H1 (cell line): ENCODE results near the gene PLAU. TPM values are rescaled to one million over a fixed set of nuclear protein-coding genes. Genes with fewer than 3 reads are reported as not detected.

Source experiments
- CTCF ChIA-PET: fragments of 300-600 bp; sonication (Branson Sonifier 250); formaldehyde crosslinking; loops from one replicate; lab custom pipeline; 2021; ENCODE audit not compliant: partially characterized antibody; lab: Charles Lee
- POLR2A ChIA-PET: fragments of 300-600 bp; sonication (Branson Sonifier 250); formaldehyde crosslinking; loops from one replicate; lab custom pipeline; 2021; ENCODE audit warnings: inconsistent platforms; ENCODE audit not compliant: partially characterized antibody; lab: Charles Lee
- DNase-seq, 2 experiments: peaks; one replicate each; pipeline versions ENCODE4 v3.0.0 to v3.0.0-alpha.2; 2010 to 2022; ENCODE audit warnings: low spot score in 2 of 2, low read depth in 1 of 2, mixed read lengths in 1 of 2
- FAIRE-seq: peaks from 2 replicates; lab custom pipeline; 2011; peaks lifted over from hg19 to GRCh38; lab: Jason Lieb, UNC
- H2AFZ ChIP-seq: 2 replicates; pipeline ENCODE4 v1.8.1; 2012; ENCODE audit warnings: low read length, inconsistent platforms
- H2AK5ac ChIP-seq: 2 replicates; pipeline ENCODE4 v1.6.1; 2013; ENCODE audit warnings: low read depth, low read length
- H2BK120ac ChIP-seq: replicated peaks from 2 replicates; pipeline ENCODE3; 2013; ENCODE audit warnings: low read depth, low read length, inconsistent platforms
- H2BK12ac ChIP-seq: 2 replicates; pipeline ENCODE4 v1.6.1; 2013; ENCODE audit warnings: low read depth, low read length
- H2BK15ac ChIP-seq: 2 replicates; pipeline ENCODE4 v1.6.1; 2013; ENCODE audit warnings: low read length
- H2BK20ac ChIP-seq: 2 replicates; pipeline ENCODE4 v1.6.1; 2013; ENCODE audit warnings: low read length
- H2BK5ac ChIP-seq: 2 replicates; pipeline ENCODE4 v1.6.1; 2013; ENCODE audit warnings: low read depth, low read length
- H3K14ac ChIP-seq: 2 replicates; pipeline ENCODE4 v1.6.1; 2013; ENCODE audit warnings: inconsistent platforms; ENCODE audit not compliant: insufficient read length
- H3K18ac ChIP-seq: 2 replicates; pipeline ENCODE4 v1.6.1; 2013; ENCODE audit warnings: low read length; ENCODE audit errors: extremely low read depth
- H3K23ac ChIP-seq: 2 replicates; pipeline ENCODE4 v1.6.1; 2013; ENCODE audit warnings: inconsistent platforms; ENCODE audit not compliant: insufficient read length
- H3K23me2 ChIP-seq: 2 replicates; pipeline ENCODE4 v1.6.1; 2013; ENCODE audit warnings: low read depth, low read length
- H3K27ac ChIP-seq: 2 replicates; pipeline ENCODE4 v1.6.1; 2011; ENCODE audit warnings: low read depth, low read length, inconsistent platforms
- H3K27me3 ChIP-seq, 4 experiments: replicated peaks in 1 of 4; 1 replicate in 1 of 4; 2 replicates in 3 of 4; pipeline versions ENCODE4 v1.6.1 to v1.8.1; 2011 to 2013; ENCODE audit warnings: low read length in 3 of 4, mild to moderate bottlenecking in 3 of 4, inconsistent platforms in 2 of 4, mixed read lengths in 2 of 4, moderate library complexity in 1 of 4; ENCODE audit not compliant: control insufficient read depth in 3 of 4, insufficient read depth in 3 of 4; ENCODE audit errors: extremely low read depth in 1 of 4
- H3K36me3 ChIP-seq, 4 experiments: 2 replicates each; pipeline versions ENCODE4 v1.6.1 to v1.8.1; 2011 to 2013; ENCODE audit warnings: mild to moderate bottlenecking in 4 of 4, low read length in 3 of 4, moderate library complexity in 2 of 4, control low read depth in 1 of 4, inconsistent platforms in 1 of 4; ENCODE audit not compliant: insufficient read depth in 4 of 4, control insufficient read depth in 2 of 4
- H3K4ac ChIP-seq: replicated peaks from 2 replicates; pipeline ENCODE3; 2013; ENCODE audit warnings: low read length, low read depth, mixed read lengths, inconsistent platforms; ENCODE audit not compliant: insufficient read length
- H3K4me1 ChIP-seq, 4 experiments: replicated peaks in 1 of 4; 1 replicate in 1 of 4; 2 replicates in 3 of 4; pipeline versions ENCODE4 v1.6.1 to v1.8.1; 2011 to 2013; ENCODE audit warnings: low read length in 3 of 4, inconsistent platforms in 2 of 4, mixed read lengths in 1 of 4; ENCODE audit not compliant: insufficient read depth in 4 of 4, control insufficient read depth in 3 of 4
- H3K4me2 ChIP-seq, 2 experiments: 2 replicates each; pipeline versions ENCODE4 v1.6.1 to v1.8.1; 2011 to 2013; ENCODE audit warnings: low read depth in 2 of 2, low read length in 2 of 2, control low read depth in 1 of 2, inconsistent platforms in 1 of 2, mild to moderate bottlenecking in 1 of 2; ENCODE audit not compliant: insufficient read depth in 1 of 2
- H3K4me3 ChIP-seq, 4 experiments: fragments of 200-600, 300-600 bp in 1 of 4; sonication (generic), shearing (Covaris generic), sonication (Bioruptor Twin) in 1 of 4; 2 replicates each; pipeline versions ENCODE4 v1.5.1 to v1.8.1; 2011 to 2016; ENCODE audit warnings: low read length in 4 of 4, low read depth in 3 of 4, control low read depth in 2 of 4, inconsistent platforms in 2 of 4, mild to moderate bottlenecking in 2 of 4, mixed read lengths in 1 of 4, moderate library complexity in 1 of 4; ENCODE audit not compliant: insufficient read depth in 2 of 4; ENCODE audit errors: extremely low read depth in 1 of 4
- H3K56ac ChIP-seq: replicated peaks from 2 replicates; pipeline ENCODE3; 2013; ENCODE audit warnings: low read depth, mild to moderate bottlenecking, mixed read lengths, low read length, inconsistent platforms; ENCODE audit not compliant: insufficient read length
- H3K79me1 ChIP-seq: 2 replicates; pipeline ENCODE4 v1.6.1; 2013; ENCODE audit warnings: low read depth, low read length, control low read depth
- H3K79me2 ChIP-seq, 2 experiments: 2 replicates each; pipeline versions ENCODE4 v1.6.1 to v1.8.1; 2012 to 2013; ENCODE audit warnings: low read length in 2 of 2, mild to moderate bottlenecking in 2 of 2, inconsistent platforms in 1 of 2; ENCODE audit not compliant: insufficient read depth in 2 of 2, control insufficient read depth in 1 of 2
- H3K9ac ChIP-seq, 4 experiments: replicated peaks in 1 of 4; 1 replicate in 1 of 4; 2 replicates in 3 of 4; pipeline versions ENCODE4 v1.6.1 to v1.8.1; 2011 to 2013; ENCODE audit warnings: low read depth in 3 of 4, low read length in 3 of 4, control low read depth in 2 of 4, mild to moderate bottlenecking in 2 of 4, moderate library complexity in 2 of 4, inconsistent platforms in 1 of 4; ENCODE audit errors: extremely low read depth in 1 of 4
- H3K9me3 ChIP-seq, 2 experiments: 2 replicates each; pipeline versions ENCODE4 v1.6.1 to v1.8.1; 2012 to 2013; ENCODE audit warnings: mild to moderate bottlenecking in 2 of 2, moderate library complexity in 2 of 2, control low read depth in 1 of 2, inconsistent platforms in 1 of 2, low read depth in 1 of 2, low read length in 1 of 2, mixed read lengths in 1 of 2; ENCODE audit not compliant: insufficient read depth in 2 of 2
- H4K20me1 ChIP-seq, 2 experiments: replicated peaks in 1 of 2; 2 replicates each; pipeline versions ENCODE3 to v1.8.1; 2011 to 2013; ENCODE audit warnings: inconsistent platforms in 2 of 2, low read length in 2 of 2, mild to moderate bottlenecking in 1 of 2; ENCODE audit not compliant: insufficient read depth in 2 of 2, control insufficient read depth in 1 of 2
- H4K5ac ChIP-seq: 2 replicates; pipeline ENCODE4 v1.6.1; 2013; ENCODE audit warnings: low read length, low read depth, mixed read lengths, inconsistent platforms; ENCODE audit not compliant: insufficient read length
- H4K8ac ChIP-seq: 2 replicates; pipeline ENCODE4 v1.8.0; 2013; ENCODE audit warnings: mild to moderate bottlenecking, moderate library complexity, low read length, inconsistent platforms; ENCODE audit not compliant: insufficient read depth; ENCODE audit errors: extremely low read depth
- H4K91ac ChIP-seq: replicated peaks from 2 replicates; pipeline ENCODE3; 2013; ENCODE audit warnings: low read length, mixed read lengths, inconsistent platforms; ENCODE audit not compliant: insufficient read length
- BCL11A ChIP-seq, 2 experiments: IDR thresholded peaks; one replicate each; pipeline ENCODE4 v1.6.1; 2011; ENCODE audit warnings: low read depth in 2 of 2, low read length in 2 of 2, mild to moderate bottlenecking in 2 of 2
- CTCF ChIP-seq, 3 experiments: IDR thresholded peaks; 1 replicate in 2 of 3; 2 replicates in 1 of 3; pipeline versions ENCODE4 v1.5.1 to v1.6.1; 2011; ENCODE audit warnings: low read length in 3 of 3, mild to moderate bottlenecking in 3 of 3, inconsistent platforms in 2 of 3, low read depth in 1 of 3, moderate library complexity in 1 of 3; ENCODE audit not compliant: insufficient read depth in 1 of 3; ENCODE audit errors: control extremely low read depth in 1 of 3
- FOSL1 ChIP-seq: IDR thresholded peaks from 2 replicates; pipeline ENCODE4 v1.6.1; 2011; ENCODE audit warnings: mild to moderate bottlenecking, low read depth, low read length, moderate library complexity; ENCODE audit not compliant: insufficient read depth
- HDAC2 ChIP-seq, 2 experiments: fragments of 300-600 bp in 1 of 2; sonication (generic) in 1 of 2; IDR thresholded peaks; 2 replicates each; pipeline ENCODE4 v1.6.1; 2011 to 2012; ENCODE audit warnings: low read depth in 2 of 2, low read length in 2 of 2, mild to moderate bottlenecking in 2 of 2, moderate library complexity in 2 of 2, borderline replicate concordance in 1 of 2, inconsistent platforms in 1 of 2
- SP1 ChIP-seq: IDR thresholded peaks from 2 replicates; pipeline ENCODE4 v1.6.1; 2011; ENCODE audit warnings: low read depth, low read length
- SP2 ChIP-seq: IDR thresholded peaks from 2 replicates; pipeline ENCODE4 v1.6.1; 2012; ENCODE audit warnings: mild to moderate bottlenecking, low read length, inconsistent platforms
- TCF12 ChIP-seq: IDR thresholded peaks from 2 replicates; pipeline ENCODE4 v1.6.1; 2011; ENCODE audit warnings: low read depth, mild to moderate bottlenecking, low read length
- WGBS, 2 experiments: shearing (Covaris generic) in 1 of 2; methylation state at CpG; one replicate each; pipeline versions ENCODE4 v1.1.6 to v1.1.7; 2013 to 2015; ENCODE audit warnings: low lambda C conversion rate in 2 of 2, mixed read lengths in 2 of 2, inconsistent platforms in 1 of 2, low coverage in 1 of 2, missing lambda C conversion rate in 1 of 2; ENCODE audit not compliant: insufficient replicate concordance in 2 of 2, insufficient coverage in 1 of 2, insufficient read length in 1 of 2; ENCODE audit errors: extremely low coverage in 1 of 2, missing lambda C conversion rate in 1 of 2; 5-methylcytosine and 5-hydroxymethylcytosine counted together
- polyA plus RNA-seq, 7 experiments: library from polyadenylated mRNA; depleted of rRNA in 3 of 7; stranded (reverse) in 5 of 7; unstranded in 2 of 7; fragments of >200 nt in 5 of 7; fragments of 200-250 nt in 2 of 7; gene quantifications; 1 replicate in 5 of 7; 2 replicates in 1 of 7; 4 replicates in 1 of 7; pipeline versions ENCODE4 v1.2.1 to v1.2.3, GENCODE V29; 2011 to 2013; ENCODE audit warnings: missing spikeins in 2 of 7, mixed read lengths in 2 of 7
- total RNA-seq: library from RNA; stranded (reverse); fragmentation: NEBNext Ultra II Directional; extraction: Animal tissue kit (Norgen Biotek cat#: 25700); gene quantifications from 2 replicates; pipeline ENCODE4 v1.2.1, GENCODE V29; 2021
- TF ChIP-seq, protein P1 (sequence below): IDR thresholded peaks from 2 replicates; pipeline ENCODE4 v1.6.1; 2011; ENCODE audit warnings: low read length, improper control_type of control experiment

The PLAU gene
- total and polyA plus RNA-seq, 2 of the 8 experiments (the other 6 are each of a cell fraction or from before 2014, with no cell fraction given), result 16.2 to 26.1 TPM

GRCh38 chr10:73863039-73863817, 47.7 kb upstream of the PLAU start:
- H4K91ac ChIP-seq, result no peak overlapping the region
- peaks cover 0 to 9% (median 4%) of the 10 kb centered on the region in 4 experiments; a peak in 6 of 7 replicates for H3K4me1 ChIP-seq
- no peak overlapping the region for H3K14ac ChIP-seq
- POLR2A ChIA-PET, result interaction anchor here (1.0 to 3.7 kb wide), 7 partner anchors 9 to 57 kb away, joined by 3 to 17 read pairs (median 4); partner anchors contain the start of gene CAMK2G
- no peak overlapping the region for H3K23ac ChIP-seq
- H3K27ac ChIP-seq, result no peak overlapping the region
- H2BK20ac ChIP-seq, result no peak overlapping the region
- H4K5ac ChIP-seq, result no peak overlapping the region
- DNase-seq (no peak), FAIRE-seq (no peak)
- H2BK5ac ChIP-seq, result no peak overlapping the region; the same call in 1 of the 2 replicates
- no peak overlapping the region for H2BK120ac ChIP-seq
- no peak overlapping the region for H3K56ac ChIP-seq
- H3K9ac ChIP-seq, result no peak overlapping the region
- no peaks in the 10 kb centered on the region for H3K9me3 ChIP-seq
- H2BK15ac ChIP-seq, result no peak overlapping the region
- CTCF ChIA-PET, result interaction anchor here (0.6 to 18.1 kb wide), 8 partner anchors 11 to 245 kb away, joined by 3 to 243 read pairs (median 4); partner anchors contain the start of gene CAMK2G
- peaks cover 16% of the 10 kb centered on the region for H3K79me1 ChIP-seq
- H3K4me2 ChIP-seq, result no peak overlapping the region
- H3K27me3 ChIP-seq, result no peaks in the 10 kb centered on the region
- peaks cover 0 to 22% of the 10 kb centered on the region in 2 experiments; a peak in 3 of 4 replicates for H3K79me2 ChIP-seq
- no peak overlapping the region for H3K18ac ChIP-seq
- no peak overlapping the region for H3K4me3 ChIP-seq
- no peaks in the 10 kb centered on the region for H3K23me2 ChIP-seq
- no peak overlapping the region for H3K4ac ChIP-seq
- H2AFZ ChIP-seq, result no peak overlapping the region
- H3K36me3 ChIP-seq, result peaks cover 6 to 22% (median 14%) of the 10 kb centered on the region in 4 experiments; a peak in 4 of 8 replicates
- 87% methylated on average over 5 of the region's 5 CpGs; no CpG with 5 or more reads in 1 of the 2 experiments for WGBS, 2 experiments
- peaks cover 5 to 32% of the 10 kb centered on the region in 2 experiments for H4K20me1 ChIP-seq
- no peak overlapping the region for H4K8ac ChIP-seq
- H2BK12ac ChIP-seq, result no peak overlapping the region
- H2AK5ac ChIP-seq, result no peak overlapping the region
- no peak for TF ChIP-seq HDAC2 (IDR thresholded peaks at IDR 0.05; ENCODE audit: borderline replicate concordance in 1 of 2, low read depth in 2 of 2, low read length in 2 of 2)
- TF ChIP-seq FOSL1, result no peak
- no peak for TF ChIP-seq SP2
- TF ChIP-seq CTCF (IDR thresholded peaks at IDR 0.05; ENCODE audit: control extremely low read depth in 1 of 3, insufficient read depth in 1 of 3, low read depth in 1 of 3, low read length in 3 of 3), result no peak
- TF ChIP-seq BCL11A (IDR thresholded peaks at IDR 0.05; ENCODE audit: low read depth in 2 of 2, low read length in 2 of 2), result no peak
- no peak for TF ChIP-seq TCF12
- no peak for TF ChIP-seq SP1
- TF ChIP-seq, protein P1, sequence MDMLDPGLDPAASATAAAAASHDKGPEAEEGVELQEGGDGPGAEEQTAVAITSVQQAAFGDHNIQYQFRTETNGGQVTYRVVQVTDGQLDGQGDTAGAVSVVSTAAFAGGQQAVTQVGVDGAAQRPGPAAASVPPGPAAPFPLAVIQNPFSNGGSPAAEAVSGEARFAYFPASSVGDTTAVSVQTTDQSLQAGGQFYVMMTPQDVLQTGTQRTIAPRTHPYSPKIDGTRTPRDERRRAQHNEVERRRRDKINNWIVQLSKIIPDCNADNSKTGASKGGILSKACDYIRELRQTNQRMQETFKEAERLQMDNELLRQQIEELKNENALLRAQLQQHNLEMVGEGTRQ, result no peak
